HepG2 (cell line): ENCODE measurements around the gene ATP6V0D1. TPM values are rescaled to one million over a fixed set of nuclear protein-coding genes. Genes with fewer than 3 reads are reported as not detected.

Experiments used
- AGO1 ChIP-seq: fragments of 200-400 bp; formaldehyde crosslinking; IDR thresholded peaks from 2 replicates; pipeline ENCODE4 v1.6.1; 2017; ENCODE audit warnings: mild to moderate bottlenecking, low read depth, low read length, moderate library complexity; ENCODE audit not compliant: poor library complexity, severe bottlenecking
- ATF7 ChIP-seq, 2 experiments: fragments of 450-650 bp in 1 of 2; sonication (generic) in 1 of 2; formaldehyde crosslinking in 1 of 2; IDR thresholded peaks; 2 replicates each; pipeline versions ENCODE4 v1.4.0 to v1.6.1; 2016 to 2020; ENCODE audit warnings: antibody characterized with exemption in 1 of 2, mild to moderate bottlenecking in 1 of 2, missing genetic modification reagents in 1 of 2
- BCL6 ChIP-seq: IDR thresholded peaks from 2 replicates; pipeline ENCODE4 v1.6.1; 2016; ENCODE audit warnings: missing genetic modification reagents, missing compliant biosample characterization
- CC2D1A ChIP-seq: sonication (generic); formaldehyde crosslinking; IDR thresholded peaks from 2 replicates; pipeline ENCODE4 v1.8.1; 2023; ENCODE audit warnings: mild to moderate bottlenecking, missing genetic modification reagents
- CSRNP2 ChIP-seq: sonication (generic); formaldehyde crosslinking; conservative IDR thresholded peaks from 2 replicates; pipeline ENCODE4 v1.8.0; 2022; ENCODE audit warnings: low read depth, missing genetic modification reagents
- EED ChIP-seq: sonication (generic); formaldehyde crosslinking; IDR thresholded peaks from 2 replicates; pipeline ENCODE4 v1.5.0; 2020; ENCODE audit warnings: mild to moderate bottlenecking, missing genetic modification reagents
- ETV6 ChIP-seq: sonication (generic); formaldehyde crosslinking; conservative IDR thresholded peaks from 2 replicates; pipeline ENCODE4 v1.4.0; 2020; ENCODE audit warnings: missing genetic modification reagents
- HCFC1 ChIP-seq: fragments of 150-350 bp; IDR thresholded peaks from 2 replicates; pipeline ENCODE4 v1.6.1; 2014; ENCODE audit warnings: low read depth, low read length
- HNRNPL ChIP-seq: fragments of 200-400 bp; formaldehyde crosslinking; IDR thresholded peaks from 2 replicates; pipeline ENCODE4 v1.6.1; 2017; ENCODE audit warnings: mild to moderate bottlenecking, low read depth, low read length
- KDM5B ChIP-seq: sonication (generic); formaldehyde crosslinking; IDR thresholded peaks from 2 replicates; pipeline ENCODE4 v1.4.0; 2020; ENCODE audit warnings: missing genetic modification reagents, mild to moderate bottlenecking, borderline replicate concordance
- MYPOP ChIP-seq: sonication (generic); formaldehyde crosslinking; IDR thresholded peaks from 2 replicates; pipeline ENCODE4 v1.8.1; 2023; ENCODE audit warnings: mild to moderate bottlenecking, moderate library complexity, missing genetic modification reagents
- MZF1 ChIP-seq: sonication (generic); formaldehyde crosslinking; IDR thresholded peaks from 2 replicates; pipeline ENCODE4 v1.8.1; 2023; ENCODE audit warnings: mild to moderate bottlenecking, missing genetic modification reagents, borderline replicate concordance
- POLR2AphosphoS2 ChIP-seq: IDR thresholded peaks from 2 replicates; pipeline ENCODE4 v1.6.1; 2011; ENCODE audit warnings: low read depth, low read length, improper control_type of control experiment
- SOX6 ChIP-seq, 2 experiments: fragments of 450-650 bp in 1 of 2; sonication (generic) in 1 of 2; formaldehyde crosslinking in 1 of 2; IDR thresholded peaks; 2 replicates each; pipeline versions ENCODE4 v1.4.0 to v1.6.1; 2017 to 2020; ENCODE audit warnings: antibody characterized with exemption in 1 of 2, mild to moderate bottlenecking in 1 of 2, missing genetic modification reagents in 1 of 2
- SP1 ChIP-seq, 2 experiments: fragments of 450-650 bp in 1 of 2; sonication (generic) in 1 of 2; formaldehyde crosslinking in 1 of 2; IDR thresholded peaks; 2 replicates each; pipeline versions ENCODE4 v1.4.0 to v1.6.1; 2016 to 2020; ENCODE audit warnings: missing genetic modification reagents in 1 of 2
- SP2 ChIP-seq: sonication (generic); formaldehyde crosslinking; IDR thresholded peaks from 2 replicates; pipeline ENCODE4 v1.5.1; 2020; ENCODE audit warnings: mild to moderate bottlenecking, missing genetic modification reagents
- TRIM24 ChIP-seq: sonication (generic); formaldehyde crosslinking; IDR thresholded peaks from 2 replicates; pipeline ENCODE4 v1.8.0; 2022; ENCODE audit warnings: mild to moderate bottlenecking, missing genetic modification reagents
- ZBTB33 ChIP-seq: sonication (generic); formaldehyde crosslinking; IDR thresholded peaks from 2 replicates; pipeline ENCODE4 v1.4.0; 2020; ENCODE audit warnings: missing genetic modification reagents
- ZFP37 ChIP-seq: sonication (generic); formaldehyde crosslinking; IDR thresholded peaks from 2 replicates; pipeline ENCODE4 v1.4.0; 2020; ENCODE audit warnings: missing genetic modification reagents, borderline replicate concordance
- ZNF12 ChIP-seq: sonication (generic); formaldehyde crosslinking; IDR thresholded peaks from 2 replicates; pipeline ENCODE4 v1.5.0; 2020; ENCODE audit warnings: missing genetic modification reagents
- ZNF441 ChIP-seq: sonication (generic); formaldehyde crosslinking; IDR thresholded peaks from 2 replicates; pipeline ENCODE4 v1.7.0; 2021; ENCODE audit warnings: missing genetic modification reagents, borderline replicate concordance
- ZNF547 ChIP-seq: sonication (generic); formaldehyde crosslinking; IDR thresholded peaks from 2 replicates; pipeline ENCODE4 v1.5.1; 2020; ENCODE audit warnings: mild to moderate bottlenecking, missing genetic modification reagents
- ZNF605 ChIP-seq: sonication (generic); formaldehyde crosslinking; IDR thresholded peaks from 2 replicates; pipeline ENCODE4 v1.8.0; 2022; ENCODE audit warnings: mild to moderate bottlenecking, missing genetic modification reagents
- ZNF616 ChIP-seq: sonication (generic); formaldehyde crosslinking; IDR thresholded peaks from 2 replicates; pipeline ENCODE4 v1.5.0; 2020; ENCODE audit warnings: low read depth, mild to moderate bottlenecking, missing genetic modification reagents
- ZSCAN21 ChIP-seq: sonication (generic); formaldehyde crosslinking; IDR thresholded peaks from 2 replicates; pipeline ENCODE4 v1.8.0; 2022; ENCODE audit warnings: mild to moderate bottlenecking, missing genetic modification reagents, moderate library complexity, borderline replicate concordance
- polyA plus RNA-seq, 8 experiments: library from polyadenylated mRNA; depleted of rRNA in 3 of 8; stranded (reverse) in 7 of 8; unstranded in 1 of 8; fragments of >200 nt; fragmentation: Illumina TruSeq in 4 of 8; extraction: Trizol in 4 of 8; gene quantifications; 2 replicates each; pipeline versions ENCODE4 v1.2.1 to v1.2.3, GENCODE V29; 2011 to 2016; ENCODE audit warnings: low read depth in 4 of 8, missing spikeins in 1 of 8, mixed read lengths in 1 of 8; ENCODE audit not compliant: insufficient read depth in 1 of 8
- total RNA-seq, 5 experiments: library from RNA; depleted of rRNA; stranded (reverse); fragments of >200 nt; fragmentation: Illumina TruSeq; extraction: Trizol; gene quantifications; 2 replicates each; pipeline ENCODE4 v1.2.3, GENCODE V29; 2016; ENCODE audit warnings: low read depth in 1 of 5

The ATP6V0D1 gene
- total and polyA plus RNA-seq, 2 of the 13 experiments (the other 11 are each of a cell fraction or from before 2014, with no cell fraction given): 51.1 to 61.3 TPM

- TF ChIP-seq ZBTB33 (no peak), EED (CRISPR knock-in tag) (peak; percentile 90), BCL6 (0 out of 2 replicates have a peak, but pooled peaks have one; percentile 26), TRIM24 (CRISPR knock-in tag) (no peak), ZNF441 (no peak), SOX6 (IDR thresholded peaks at IDR 0.05) (no peak), SOX6 (CRISPR knock-in tag; IDR thresholded peaks at IDR 0.05) (peak; percentile 59), ZNF12 (CRISPR knock-in tag) (0 out of 2 replicates have a peak, but pooled peaks have one; percentile 9), KDM5B (CRISPR knock-in tag) (peak; percentile 97), ZNF616 (CRISPR knock-in tag) (0 out of 2 replicates have a peak, but pooled peaks have one; percentile 94), ETV6 (CRISPR knock-in tag) (peak; percentile 82; the same call in 1 of the 2 replicates), SP1 (IDR thresholded peaks at IDR 0.05) (no peak), SP1 (CRISPR knock-in tag; IDR thresholded peaks at IDR 0.05) (no peak; the same call in 1 of the 2 replicates), ATF7 (IDR thresholded peaks at IDR 0.05) (no peak), ATF7 (CRISPR knock-in tag; IDR thresholded peaks at IDR 0.05) (0 out of 2 replicates have a peak, but pooled peaks have one; percentile 52), ZSCAN21 (CRISPR knock-in tag) (peak; percentile 93), AGO1 (no peak), ZNF547 (CRISPR knock-in tag) (peak; percentile 82), ZNF605 (CRISPR knock-in tag) (peak; percentile 80; the same call in 1 of the 2 replicates), MZF1 (CRISPR knock-in tag) (no peak), POLR2AphosphoS2 (no peak), CSRNP2 (CRISPR knock-in tag) (no peak), SP2 (CRISPR knock-in tag) (no peak), ZFP37 (no peak), HNRNPL (no peak), CC2D1A (CRISPR knock-in tag) (no peak), MYPOP (CRISPR knock-in tag) (peak; percentile 89), HCFC1 (no peak)
These were observed 50.4 kb downstream of the ATP6V0D1 start (continued) for GRCh38 chr16:67430504-67430976.
